ENCODE results near the gene LRMDA. TPM values are rescaled to one million over a fixed set of nuclear protein-coding genes. Genes with fewer than 3 reads are reported as not detected.

LRMDA gene
- total RNA-seq, 1 experiment from 2014 or later = 0.24 TPM

- Histone ChIP-seq H3K4me3 (no peak overlapping the region), H3K36me3 (no peaks in the 10 kb centered on the region), H3K4me1 (no peaks in the 10 kb centered on the region), H3K27me3 (peaks cover 2% of the 10 kb centered on the region; the same call in 1 of the 2 replicates), H3K27ac (no peak overlapping the region), H3K9me3 (replicated peaks) (no peaks in the 10 kb centered on the region)
- DNase-seq = no peak
Measured at GRCh38 chr10:75658496-75658895, 227.1 kb downstream of the LRMDA start.

GRCh38 chr10:75658915-75659314, 227.5 kb downstream of the LRMDA start:
- Histone ChIP-seq H3K27me3 (peaks cover 2% of the 10 kb centered on the region; the same call in 1 of the 2 replicates), H3K27ac (no peak overlapping the region), H3K4me3 (no peak overlapping the region), H3K36me3 (no peaks in the 10 kb centered on the region), H3K9me3 (replicated peaks) (no peaks in the 10 kb centered on the region), H3K4me1 (no peaks in the 10 kb centered on the region)
- DNase-seq = no peak

- H3K27ac ChIP-seq = no peak overlapping the region
- no peaks in the 10 kb centered on the region for H3K9me3 ChIP-seq (replicated peaks)
- no peak overlapping the region for H3K4me3 ChIP-seq
- no peak for DNase-seq
- no peaks in the 10 kb centered on the region for H3K36me3 ChIP-seq
- no peaks in the 10 kb centered on the region for H3K4me1 ChIP-seq
- H3K27me3 ChIP-seq = peaks cover 2% of the 10 kb centered on the region
Measured at GRCh38 chr10:75660823-75661222, 229.4 kb downstream of the LRMDA start.

- Histone ChIP-seq H3K9me3 (replicated peaks) (no peaks in the 10 kb centered on the region), H3K27me3 (peaks cover 2% of the 10 kb centered on the region), H3K4me1 (no peaks in the 10 kb centered on the region), H3K4me3 (no peak overlapping the region), H3K27ac (no peak overlapping the region), H3K36me3 (no peaks in the 10 kb centered on the region)
- DNase-seq = no peak
Measured at GRCh38 chr10:75662715-75663114, 231.3 kb downstream of the LRMDA start.

- H3K9me3 ChIP-seq (replicated peaks) = no peaks in the 10 kb centered on the region
- H3K4me1 ChIP-seq = no peaks in the 10 kb centered on the region
- no peak overlapping the region for H3K4me3 ChIP-seq
- no peaks in the 10 kb centered on the region for H3K36me3 ChIP-seq
- DNase-seq = no peak
- H3K27me3 ChIP-seq = peaks cover 2% of the 10 kb centered on the region
- H3K27ac ChIP-seq = no peak overlapping the region
Measured at GRCh38 chr10:75663947-75664664, 232.7 kb downstream of the LRMDA start.

GRCh38 chr10:75664968-75665367, 233.5 kb downstream of the LRMDA start:
- no peaks in the 10 kb centered on the region; the same call in none of the 2 replicates for H3K27me3 ChIP-seq
- no peaks in the 10 kb centered on the region for H3K36me3 ChIP-seq
- H3K4me3 ChIP-seq = no peak overlapping the region
- H3K4me1 ChIP-seq = no peaks in the 10 kb centered on the region
- H3K9me3 ChIP-seq (replicated peaks) = no peaks in the 10 kb centered on the region
- no peak overlapping the region for H3K27ac ChIP-seq
- no peak for DNase-seq

GRCh38 chr10:75665707-75666106, 234.3 kb downstream of the LRMDA start:
- DNase-seq = no peak
- Histone ChIP-seq H3K4me3 (no peak overlapping the region), H3K27ac (no peak overlapping the region), H3K36me3 (no peaks in the 10 kb centered on the region), H3K4me1 (no peaks in the 10 kb centered on the region), H3K9me3 (replicated peaks) (no peaks in the 10 kb centered on the region), H3K27me3 (no peaks in the 10 kb centered on the region; the same call in 1 of the 2 replicates)

GRCh38 chr10:75672111-75672671, 240.8 kb downstream of the LRMDA start:
- DNase-seq = no peak
- Histone ChIP-seq H3K27me3 (0 out of 2 replicates have a peak, but pooled peaks cover 2% of the 10 kb centered on the region), H3K4me3 (no peak overlapping the region), H3K4me1 (no peaks in the 10 kb centered on the region), H3K9me3 (replicated peaks) (no peaks in the 10 kb centered on the region), H3K27ac (no peak overlapping the region), H3K36me3 (no peaks in the 10 kb centered on the region)

- H3K27me3 ChIP-seq = 0 out of 2 replicates have a peak, but pooled peaks cover 2% of the 10 kb centered on the region
- no peak overlapping the region for H3K27ac ChIP-seq
- no peaks in the 10 kb centered on the region for H3K36me3 ChIP-seq
- H3K4me1 ChIP-seq = no peaks in the 10 kb centered on the region
- H3K4me3 ChIP-seq = no peak overlapping the region
- DNase-seq = no peak
- no peaks in the 10 kb centered on the region for H3K9me3 ChIP-seq (replicated peaks)
Measured at GRCh38 chr10:75672842-75673241, 241.4 kb downstream of the LRMDA start.

- peaks cover 14% of the 10 kb centered on the region for H3K27me3 ChIP-seq
- no peaks in the 10 kb centered on the region for H3K36me3 ChIP-seq
- no peaks in the 10 kb centered on the region for H3K4me1 ChIP-seq
- no peaks in the 10 kb centered on the region for H3K9me3 ChIP-seq (replicated peaks)
- no peak for DNase-seq
- H3K27ac ChIP-seq = no peak overlapping the region
- H3K4me3 ChIP-seq = no peak overlapping the region
Measured at GRCh38 chr10:75677541-75677940, 246.1 kb downstream of the LRMDA start.

- peaks cover 14% of the 10 kb centered on the region for H3K27me3 ChIP-seq
- H3K27ac ChIP-seq = no peak overlapping the region
- no peaks in the 10 kb centered on the region for H3K9me3 ChIP-seq (replicated peaks)
- H3K4me3 ChIP-seq = no peak overlapping the region
- no peaks in the 10 kb centered on the region for H3K36me3 ChIP-seq
- no peak for DNase-seq
- H3K4me1 ChIP-seq = no peaks in the 10 kb centered on the region
Measured at GRCh38 chr10:75678527-75678926, 247.1 kb downstream of the LRMDA start.

- no peak overlapping the region for H3K27ac ChIP-seq
- peaks cover 11% of the 10 kb centered on the region for H3K27me3 ChIP-seq
- H3K4me3 ChIP-seq = no peak overlapping the region
- no peaks in the 10 kb centered on the region for H3K4me1 ChIP-seq
- H3K36me3 ChIP-seq = no peaks in the 10 kb centered on the region
- no peaks in the 10 kb centered on the region for H3K9me3 ChIP-seq (replicated peaks)
- no peak for DNase-seq
Measured at GRCh38 chr10:75679536-75679935, 248.1 kb downstream of the LRMDA start.

- no peak for DNase-seq
- peaks cover 11% of the 10 kb centered on the region for H3K27me3 ChIP-seq
- H3K9me3 ChIP-seq (replicated peaks) = no peaks in the 10 kb centered on the region
- H3K4me3 ChIP-seq = no peak overlapping the region
- H3K36me3 ChIP-seq = no peaks in the 10 kb centered on the region
- H3K4me1 ChIP-seq = no peaks in the 10 kb centered on the region
- no peak overlapping the region for H3K27ac ChIP-seq
Measured at GRCh38 chr10:75681334-75681733, 249.9 kb downstream of the LRMDA start.

GRCh38 chr10:75682649-75683557, 251.5 kb downstream of the LRMDA start:
- DNase-seq = no peak
- no peaks in the 10 kb centered on the region for H3K4me1 ChIP-seq
- no peak overlapping the region for H3K27ac ChIP-seq
- H3K9me3 ChIP-seq (replicated peaks) = no peaks in the 10 kb centered on the region
- no peak overlapping the region for H3K4me3 ChIP-seq
- H3K36me3 ChIP-seq = no peaks in the 10 kb centered on the region
- H3K27me3 ChIP-seq = peaks cover 11% of the 10 kb centered on the region

- no peak overlapping the region for H3K4me3 ChIP-seq
- no peak overlapping the region for H3K27ac ChIP-seq
- H3K4me1 ChIP-seq = no peaks in the 10 kb centered on the region
- DNase-seq = no peak
- no peaks in the 10 kb centered on the region for H3K9me3 ChIP-seq (replicated peaks)
- H3K27me3 ChIP-seq = no peaks in the 10 kb centered on the region
- no peaks in the 10 kb centered on the region for H3K36me3 ChIP-seq
Measured at GRCh38 chr10:75685187-75685586, 253.8 kb downstream of the LRMDA start.

Data from SJCRH30 (cell line).